HG03060 (cell line): ENCODE results near the gene VDR.

ENCODE experiments used
- ATAC-seq: cut with Tn5 transposase; IDR thresholded peaks from one replicate; pipeline ENCODE4 v1.9.1; 2021; ENCODE audit warnings: low read depth, moderate number of reproducible peaks; ENCODE audit not compliant: unreplicated experiment

VDR gene

DNA sequence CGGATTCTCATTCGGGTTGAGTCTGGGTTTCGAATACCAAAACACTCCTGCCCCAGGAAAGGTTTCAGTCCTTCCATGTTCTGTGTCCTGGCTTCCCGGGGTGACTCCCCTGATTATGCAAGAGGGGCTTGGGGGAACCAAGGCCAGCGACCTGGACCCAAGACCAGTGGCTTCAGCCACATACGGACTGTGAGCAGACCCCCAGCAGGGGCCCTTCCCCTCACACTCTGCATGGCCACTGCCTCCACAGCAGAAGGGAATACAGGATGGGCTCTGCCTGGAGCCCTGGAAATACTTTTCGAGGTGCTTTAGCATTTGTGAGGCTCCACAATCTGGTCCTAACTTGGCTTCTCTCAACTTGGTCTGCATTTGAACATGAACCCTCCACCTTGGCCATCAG is 104.2 kb downstream of the VDR start:
- ATAC-seq: no peak

DNA sequence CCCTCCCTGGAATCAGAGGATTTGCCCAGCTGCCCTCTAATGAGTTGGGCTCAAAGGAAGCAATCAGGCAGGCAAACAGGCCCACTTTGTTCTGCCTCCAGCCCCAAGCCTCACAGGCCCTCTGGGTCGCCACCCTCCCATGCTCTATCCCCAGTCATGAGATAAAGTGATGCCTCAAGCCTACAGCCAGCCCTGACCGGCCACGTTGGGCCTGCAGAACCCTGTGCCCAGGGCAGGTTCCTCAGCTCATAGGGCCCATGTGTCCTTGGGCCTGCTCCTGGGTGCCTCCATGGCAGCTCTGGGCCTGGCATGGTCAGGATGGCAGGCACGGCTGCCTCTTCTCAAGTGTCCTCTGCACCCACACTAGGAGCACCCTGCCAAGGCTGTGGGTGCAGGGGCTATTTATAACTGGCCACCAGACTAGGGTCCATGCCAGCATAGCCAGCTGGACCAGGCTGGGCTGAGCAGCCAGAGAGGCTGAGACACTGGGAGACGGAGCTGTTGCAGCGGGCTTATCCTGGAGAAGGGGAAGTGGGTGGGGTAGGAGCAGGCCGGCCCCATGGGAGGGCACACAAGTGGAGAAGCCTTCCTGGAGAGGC is 105.3 kb downstream of the VDR start:
- ATAC-seq: no peak

DNA sequence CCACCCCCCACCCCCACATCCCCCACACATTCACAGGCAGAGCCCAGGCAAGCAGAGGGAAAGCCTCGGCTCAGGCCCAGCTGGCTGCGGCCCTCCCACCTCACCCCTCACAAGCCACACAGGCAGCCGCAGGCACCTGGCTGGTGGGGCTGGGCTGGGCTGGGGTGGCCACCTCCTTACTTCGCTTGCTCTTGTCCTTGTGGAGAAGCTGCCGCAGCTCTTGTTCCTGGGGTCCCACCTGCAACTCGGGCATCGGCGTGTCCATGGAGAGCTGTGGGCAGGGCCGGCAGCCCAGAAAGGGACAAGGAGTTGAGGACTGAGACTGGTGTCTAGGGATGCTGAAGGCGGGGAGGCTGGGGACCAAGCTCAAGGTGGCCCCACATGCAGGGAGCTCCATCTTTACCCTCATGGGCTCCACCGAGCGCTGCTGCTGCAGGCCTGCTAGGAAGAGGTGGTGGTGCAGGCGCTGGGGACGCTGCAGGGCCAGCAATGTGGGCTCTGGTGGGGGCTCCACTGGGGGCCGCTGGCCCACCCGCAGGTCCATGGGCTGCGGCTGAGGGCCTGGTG is 106.3 kb downstream of the VDR start:
- no peak for ATAC-seq

DNA sequence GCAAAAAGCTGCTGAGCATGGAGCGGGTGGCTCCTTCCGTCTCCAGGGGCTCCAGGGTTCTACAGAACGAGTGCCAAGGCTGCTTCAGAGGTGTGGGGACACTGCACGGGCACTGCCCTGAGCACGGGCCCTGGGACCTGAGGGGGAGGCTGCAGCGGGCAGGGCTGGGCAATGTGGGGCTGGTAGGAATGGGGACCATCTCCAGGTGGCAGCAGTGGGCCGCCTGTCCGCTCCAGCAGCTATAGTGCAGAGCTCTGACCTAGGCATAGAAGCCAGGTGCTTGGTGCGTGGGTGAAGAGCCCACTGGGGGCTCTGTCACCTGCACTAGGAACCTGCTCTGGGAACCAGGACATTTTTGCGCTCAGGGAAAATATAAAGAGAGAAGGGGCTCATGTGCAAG is 107.4 kb downstream of the VDR start:
- no peak for ATAC-seq

DNA sequence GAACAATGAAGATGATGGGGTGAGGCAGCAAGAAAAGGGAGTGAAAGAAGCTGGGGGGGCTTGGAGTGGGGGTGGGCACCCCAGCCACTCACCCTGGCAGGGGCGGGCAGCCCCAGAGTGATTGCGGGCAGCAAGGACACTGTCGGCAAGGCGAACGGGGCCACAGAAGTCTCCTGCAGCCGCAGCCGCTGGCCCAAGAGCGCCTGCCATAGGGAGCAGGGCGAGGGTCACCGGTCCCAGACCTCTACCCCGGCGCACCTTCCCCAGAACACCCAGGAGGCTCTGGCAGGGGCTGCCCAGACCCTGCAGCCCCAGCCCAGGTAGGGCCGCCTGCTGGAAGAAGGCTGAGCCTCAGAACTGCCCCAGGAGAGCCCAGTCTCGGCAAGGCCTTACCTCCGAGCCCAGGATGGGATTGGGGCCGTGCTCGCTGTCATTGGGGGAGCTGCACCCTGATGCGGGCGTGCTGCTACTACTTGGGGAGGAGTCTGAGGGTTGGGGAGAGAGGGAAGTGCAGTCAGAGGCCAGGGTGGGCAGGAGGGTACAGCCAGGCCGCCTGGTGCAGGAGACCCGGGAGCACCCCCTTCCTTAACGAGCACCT is 108.9 kb downstream of the VDR start:
- no peak for ATAC-seq

DNA sequence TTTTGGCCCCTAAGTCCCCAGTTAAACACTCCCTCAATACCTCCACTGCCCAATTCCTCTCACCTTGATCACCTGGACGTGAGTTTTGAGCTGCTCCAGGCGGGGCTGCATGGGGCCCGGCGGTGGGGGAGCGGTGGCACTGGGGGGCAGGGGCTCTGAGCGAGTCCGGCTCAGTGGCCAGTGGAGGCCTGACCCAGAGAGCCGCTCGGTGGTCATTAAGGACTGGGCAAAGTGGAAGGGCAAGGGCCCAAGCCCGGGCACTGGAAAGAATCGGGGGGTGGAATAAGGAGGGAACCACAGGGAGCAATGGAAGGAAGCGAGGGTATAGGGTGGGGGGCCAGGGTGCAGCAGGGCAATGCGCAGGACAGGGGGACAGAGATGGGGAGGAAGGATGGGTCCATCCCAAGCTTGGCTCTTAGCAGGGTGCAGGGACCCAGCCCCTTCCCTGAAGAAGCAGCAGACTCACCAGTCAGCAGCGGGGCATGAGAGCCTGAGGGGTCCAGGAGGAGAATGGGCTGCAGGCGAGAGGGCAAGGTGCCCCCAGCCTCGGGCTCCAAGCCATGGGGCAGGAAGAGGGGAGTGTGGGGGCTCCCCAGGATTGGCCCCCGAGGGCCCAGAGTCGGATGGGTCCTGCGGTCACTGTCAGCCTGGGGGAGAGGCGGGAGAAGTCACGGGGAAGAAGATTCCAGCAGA is 109.5 kb downstream of the VDR start:
- ATAC-seq: no peak

DNA sequence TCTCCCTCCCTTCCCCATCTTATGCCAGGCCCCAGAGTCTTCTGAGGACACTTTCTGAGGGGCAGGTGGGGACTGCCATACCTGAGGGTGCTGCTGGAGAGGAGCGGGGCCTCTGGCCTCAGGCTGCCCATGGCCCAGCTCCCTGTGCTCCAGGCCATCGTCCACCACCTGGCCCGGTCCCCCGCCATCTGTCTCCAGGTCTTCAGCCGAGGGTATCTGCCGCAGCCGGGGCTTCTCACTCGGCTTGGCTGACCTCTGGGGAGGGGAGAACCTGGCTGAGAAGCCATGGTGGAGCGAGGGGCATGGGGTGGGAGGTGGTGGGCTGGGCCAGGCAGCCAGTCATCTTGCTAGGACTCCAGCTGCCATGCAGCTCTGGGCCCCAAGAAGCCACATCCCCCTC is 110.1 kb downstream of the VDR start:
- no peak for ATAC-seq

DNA sequence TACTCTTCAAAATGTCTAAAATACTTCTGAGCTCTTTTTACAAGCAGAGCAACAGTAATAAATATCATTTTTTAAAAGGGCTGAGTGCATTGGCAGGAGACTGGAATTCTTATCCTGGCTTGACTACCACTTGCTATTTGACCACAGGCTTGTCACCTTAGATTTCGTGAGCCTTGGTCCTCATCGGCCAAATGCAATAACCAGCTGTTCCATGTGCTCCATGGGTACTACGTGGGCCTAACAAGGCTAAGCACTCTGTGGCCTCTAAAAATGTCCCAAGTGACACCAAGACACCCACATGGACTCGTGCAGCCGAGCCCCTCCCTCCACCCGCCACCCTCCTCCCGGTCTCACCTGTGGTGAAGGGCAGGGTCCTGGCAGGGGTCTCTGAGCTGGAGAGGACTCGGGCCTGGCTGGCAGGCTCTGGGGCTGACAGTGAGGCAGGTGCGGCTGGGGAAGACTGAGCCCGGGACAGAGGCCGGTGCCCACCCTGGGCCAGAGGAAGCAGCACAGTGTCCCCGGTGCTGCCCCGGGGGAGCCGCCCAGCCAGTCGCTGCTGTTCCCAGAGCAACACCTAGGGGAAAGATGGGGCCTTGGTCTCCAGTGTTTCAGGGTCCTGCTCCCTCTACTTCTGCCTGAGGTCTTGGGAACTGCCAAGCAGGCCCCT is 111.6 kb downstream of the VDR start:
- no peak for ATAC-seq

DNA sequence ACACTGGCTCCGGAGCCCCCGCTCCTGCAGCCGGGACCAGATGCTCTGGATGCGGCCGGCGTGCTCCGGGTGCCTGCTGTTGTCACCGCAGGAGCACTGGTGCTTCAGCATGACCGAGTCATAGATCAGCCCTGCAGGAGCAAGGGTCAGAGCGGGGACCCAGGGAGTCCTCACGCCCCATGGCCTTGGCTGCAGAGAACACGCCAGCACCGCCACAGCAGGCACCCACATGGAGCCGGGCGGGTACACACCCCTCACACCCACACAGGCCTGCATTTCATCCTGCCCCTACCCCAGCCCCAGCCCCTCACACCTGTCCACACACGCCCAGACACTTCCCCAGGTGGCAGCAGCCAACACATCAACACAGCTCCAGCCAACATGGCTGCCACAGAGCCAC is 112.9 kb downstream of the VDR start:
- ATAC-seq: no peak
